ENCODE measurements around the gene GPR183.

Gene GPR183

DNA sequence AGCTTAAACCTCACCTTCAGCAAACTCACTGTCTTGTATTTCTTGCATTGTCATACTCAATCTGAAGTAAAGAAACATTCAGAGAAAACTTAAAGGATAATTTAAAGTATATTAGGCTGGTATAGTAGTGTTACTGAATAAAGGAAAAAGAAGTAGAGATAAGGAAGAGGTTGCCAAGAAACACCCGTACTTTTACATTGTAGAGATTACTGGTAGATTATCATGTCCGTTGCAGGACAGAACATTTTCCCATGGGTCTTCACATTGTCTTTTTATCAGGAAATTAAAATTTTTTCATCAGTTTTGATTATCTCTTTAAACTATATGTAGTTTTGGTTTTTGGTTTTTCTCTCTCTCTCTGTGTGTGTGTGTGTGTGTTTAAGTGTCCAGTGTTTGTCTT is 19.9 kb upstream of the GPR183 start:
- no peak for TF ChIP-seq ZNF514 (tag by site-specific recombination; IDR thresholded peaks at IDR 0.05)
- TF ChIP-seq, protein P1, sequence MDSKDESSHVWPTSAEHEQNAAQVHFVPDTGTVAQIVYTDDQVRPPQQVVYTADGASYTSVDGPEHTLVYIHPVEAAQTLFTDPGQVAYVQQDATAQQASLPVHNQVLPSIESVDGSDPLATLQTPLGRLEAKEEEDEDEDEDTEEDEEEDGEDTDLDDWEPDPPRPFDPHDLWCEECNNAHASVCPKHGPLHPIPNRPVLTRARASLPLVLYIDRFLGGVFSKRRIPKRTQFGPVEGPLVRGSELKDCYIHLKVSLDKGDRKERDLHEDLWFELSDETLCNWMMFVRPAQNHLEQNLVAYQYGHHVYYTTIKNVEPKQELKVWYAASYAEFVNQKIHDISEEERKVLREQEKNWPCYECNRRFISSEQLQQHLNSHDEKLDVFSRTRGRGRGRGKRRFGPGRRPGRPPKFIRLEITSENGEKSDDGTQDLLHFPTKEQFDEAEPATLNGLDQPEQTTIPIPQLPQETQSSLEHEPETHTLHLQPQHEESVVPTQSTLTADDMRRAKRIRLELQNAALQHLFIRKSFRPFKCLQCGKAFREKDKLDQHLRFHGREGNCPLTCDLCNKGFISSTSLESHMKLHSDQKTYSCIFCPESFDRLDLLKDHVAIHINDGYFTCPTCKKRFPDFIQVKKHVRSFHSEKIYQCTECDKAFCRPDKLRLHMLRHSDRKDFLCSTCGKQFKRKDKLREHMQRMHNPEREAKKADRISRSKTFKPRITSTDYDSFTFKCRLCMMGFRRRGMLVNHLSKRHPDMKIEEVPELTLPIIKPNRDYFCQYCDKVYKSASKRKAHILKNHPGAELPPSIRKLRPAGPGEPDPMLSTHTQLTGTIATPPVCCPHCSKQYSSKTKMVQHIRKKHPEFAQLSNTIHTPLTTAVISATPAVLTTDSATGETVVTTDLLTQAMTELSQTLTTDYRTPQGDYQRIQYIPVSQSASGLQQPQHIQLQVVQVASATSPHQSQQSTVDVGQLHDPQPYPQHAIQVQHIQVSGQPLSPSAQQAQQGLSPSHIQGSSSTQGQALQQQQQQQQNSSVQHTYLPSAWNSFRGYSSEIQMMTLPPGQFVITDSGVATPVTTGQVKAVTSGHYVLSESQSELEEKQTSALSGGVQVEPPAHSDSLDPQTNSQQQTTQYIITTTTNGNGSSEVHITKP (tag by site-specific recombination; IDR thresholded peaks at IDR 0.05), result no peak
- no peak for TF ChIP-seq ZNF529 (tag by site-specific recombination; IDR thresholded peaks at IDR 0.05; ENCODE audit: insufficient replicate concordance)
- no peak for TF ChIP-seq ZXDB (tag by site-specific recombination; IDR thresholded peaks at IDR 0.05)
- no peak for TF ChIP-seq ZNF624 (tag by site-specific recombination; IDR thresholded peaks at IDR 0.05)
- TF ChIP-seq ZNF292 (tag by site-specific recombination; IDR thresholded peaks at IDR 0.05; ENCODE audit: borderline replicate concordance, low read depth), result no peak
- no peak for TF ChIP-seq SP7 (tag by site-specific recombination; IDR thresholded peaks at IDR 0.05)
- TF ChIP-seq ZNF473 (tag by site-specific recombination; IDR thresholded peaks at IDR 0.05), result no peak
- no peak for TF ChIP-seq ZNF37A (tag by site-specific recombination; IDR thresholded peaks at IDR 0.05)
- TF ChIP-seq ZNF169 (tag by site-specific recombination; IDR thresholded peaks at IDR 0.05), result no peak
- TF ChIP-seq ZNF266 (tag by site-specific recombination; IDR thresholded peaks at IDR 0.05; ENCODE audit: low read depth), result no peak
- no peak for TF ChIP-seq ZNF354C (tag by site-specific recombination; IDR thresholded peaks at IDR 0.05; ENCODE audit: borderline replicate concordance, low read depth)
- TF ChIP-seq, protein P2, sequence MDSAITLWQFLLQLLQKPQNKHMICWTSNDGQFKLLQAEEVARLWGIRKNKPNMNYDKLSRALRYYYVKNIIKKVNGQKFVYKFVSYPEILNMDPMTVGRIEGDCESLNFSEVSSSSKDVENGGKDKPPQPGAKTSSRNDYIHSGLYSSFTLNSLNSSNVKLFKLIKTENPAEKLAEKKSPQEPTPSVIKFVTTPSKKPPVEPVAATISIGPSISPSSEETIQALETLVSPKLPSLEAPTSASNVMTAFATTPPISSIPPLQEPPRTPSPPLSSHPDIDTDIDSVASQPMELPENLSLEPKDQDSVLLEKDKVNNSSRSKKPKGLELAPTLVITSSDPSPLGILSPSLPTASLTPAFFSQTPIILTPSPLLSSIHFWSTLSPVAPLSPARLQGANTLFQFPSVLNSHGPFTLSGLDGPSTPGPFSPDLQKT (IDR thresholded peaks at IDR 0.05; ENCODE audit: borderline replicate concordance, low read depth, low read length), result no peak
- TF ChIP-seq SCRT2 (tag by site-specific recombination; IDR thresholded peaks at IDR 0.05), result no peak
- Histone ChIP-seq H3K4me3 (ENCODE audit: low read depth, low read length) (no peak overlapping the region), H3K9me3 (ENCODE audit: control insufficient read depth, insufficient read depth, low read depth, low read length) (no peaks in the 10 kb centered on the region), H3K4me1 (ENCODE audit: control insufficient read depth, insufficient read depth, low read length) (0 out of 2 replicates have a peak, but pooled peaks cover 2% of the 10 kb centered on the region), H3K36me3 (ENCODE audit: control insufficient read depth in 2 of 2, insufficient read depth in 1 of 2, low read length in 2 of 2) (peaks cover 0 to 8% of the 10 kb centered on the region in 2 experiments; a peak in 1 of 3 replicates), H3K27ac (ENCODE audit: extremely low read depth, low read depth, low read length) (no peak overlapping the region)
- ChIA-PET CTCF (interaction anchor here (0.6 kb wide), 1 partner anchor 132 kb away, joined by 3 read pairs; no protein-coding TSS in a partner anchor), POLR2A (no interaction called here)

DNA sequence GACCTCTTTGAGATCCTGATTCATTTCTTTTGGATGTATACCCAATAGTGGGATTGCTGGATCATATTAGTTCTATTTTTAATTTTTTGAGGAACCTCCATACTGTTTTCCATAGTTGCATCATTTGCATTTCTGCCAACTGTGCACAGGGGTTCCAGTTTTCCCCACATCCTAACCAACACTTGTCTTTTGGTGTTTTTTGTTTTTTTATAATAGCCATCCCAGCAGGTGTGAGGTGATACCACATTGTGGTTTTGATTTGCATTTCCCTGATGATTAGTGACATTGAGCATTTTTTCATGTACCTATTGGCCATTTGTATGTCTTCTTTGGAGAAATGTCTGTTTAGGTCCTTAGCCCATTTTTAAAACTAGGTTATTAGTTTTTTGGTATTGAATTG is 18.8 kb upstream of the GPR183 start:
- TF ChIP-seq ZFP41 (tag by site-specific recombination; IDR thresholded peaks at IDR 0.05; ENCODE audit: borderline replicate concordance) (no peak), SETDB1 (IDR thresholded peaks at IDR 0.05; ENCODE audit: insufficient read length, low read length) (no peak), ZNF530 (tag by site-specific recombination; IDR thresholded peaks at IDR 0.05; ENCODE audit: low read depth) (no peak), ZNF548 (tag by site-specific recombination; IDR thresholded peaks at IDR 0.05) (no peak), ZBTB8A (tag by site-specific recombination; IDR thresholded peaks at IDR 0.05) (no peak), ZNF19 (tag by site-specific recombination; IDR thresholded peaks at IDR 0.05; ENCODE audit: low read depth) (no peak), IKZF3 (tag by site-specific recombination; IDR thresholded peaks at IDR 0.05) (no peak), ZNF660 (tag by site-specific recombination; IDR thresholded peaks at IDR 0.05) (no peak)
- TF ChIP-seq, protein P3, sequence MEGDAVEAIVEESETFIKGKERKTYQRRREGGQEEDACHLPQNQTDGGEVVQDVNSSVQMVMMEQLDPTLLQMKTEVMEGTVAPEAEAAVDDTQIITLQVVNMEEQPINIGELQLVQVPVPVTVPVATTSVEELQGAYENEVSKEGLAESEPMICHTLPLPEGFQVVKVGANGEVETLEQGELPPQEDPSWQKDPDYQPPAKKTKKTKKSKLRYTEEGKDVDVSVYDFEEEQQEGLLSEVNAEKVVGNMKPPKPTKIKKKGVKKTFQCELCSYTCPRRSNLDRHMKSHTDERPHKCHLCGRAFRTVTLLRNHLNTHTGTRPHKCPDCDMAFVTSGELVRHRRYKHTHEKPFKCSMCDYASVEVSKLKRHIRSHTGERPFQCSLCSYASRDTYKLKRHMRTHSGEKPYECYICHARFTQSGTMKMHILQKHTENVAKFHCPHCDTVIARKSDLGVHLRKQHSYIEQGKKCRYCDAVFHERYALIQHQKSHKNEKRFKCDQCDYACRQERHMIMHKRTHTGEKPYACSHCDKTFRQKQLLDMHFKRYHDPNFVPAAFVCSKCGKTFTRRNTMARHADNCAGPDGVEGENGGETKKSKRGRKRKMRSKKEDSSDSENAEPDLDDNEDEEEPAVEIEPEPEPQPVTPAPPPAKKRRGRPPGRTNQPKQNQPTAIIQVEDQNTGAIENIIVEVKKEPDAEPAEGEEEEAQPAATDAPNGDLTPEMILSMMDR (tag by site-specific recombination; IDR thresholded peaks at IDR 0.05), result no peak
- TF ChIP-seq, protein P4, sequence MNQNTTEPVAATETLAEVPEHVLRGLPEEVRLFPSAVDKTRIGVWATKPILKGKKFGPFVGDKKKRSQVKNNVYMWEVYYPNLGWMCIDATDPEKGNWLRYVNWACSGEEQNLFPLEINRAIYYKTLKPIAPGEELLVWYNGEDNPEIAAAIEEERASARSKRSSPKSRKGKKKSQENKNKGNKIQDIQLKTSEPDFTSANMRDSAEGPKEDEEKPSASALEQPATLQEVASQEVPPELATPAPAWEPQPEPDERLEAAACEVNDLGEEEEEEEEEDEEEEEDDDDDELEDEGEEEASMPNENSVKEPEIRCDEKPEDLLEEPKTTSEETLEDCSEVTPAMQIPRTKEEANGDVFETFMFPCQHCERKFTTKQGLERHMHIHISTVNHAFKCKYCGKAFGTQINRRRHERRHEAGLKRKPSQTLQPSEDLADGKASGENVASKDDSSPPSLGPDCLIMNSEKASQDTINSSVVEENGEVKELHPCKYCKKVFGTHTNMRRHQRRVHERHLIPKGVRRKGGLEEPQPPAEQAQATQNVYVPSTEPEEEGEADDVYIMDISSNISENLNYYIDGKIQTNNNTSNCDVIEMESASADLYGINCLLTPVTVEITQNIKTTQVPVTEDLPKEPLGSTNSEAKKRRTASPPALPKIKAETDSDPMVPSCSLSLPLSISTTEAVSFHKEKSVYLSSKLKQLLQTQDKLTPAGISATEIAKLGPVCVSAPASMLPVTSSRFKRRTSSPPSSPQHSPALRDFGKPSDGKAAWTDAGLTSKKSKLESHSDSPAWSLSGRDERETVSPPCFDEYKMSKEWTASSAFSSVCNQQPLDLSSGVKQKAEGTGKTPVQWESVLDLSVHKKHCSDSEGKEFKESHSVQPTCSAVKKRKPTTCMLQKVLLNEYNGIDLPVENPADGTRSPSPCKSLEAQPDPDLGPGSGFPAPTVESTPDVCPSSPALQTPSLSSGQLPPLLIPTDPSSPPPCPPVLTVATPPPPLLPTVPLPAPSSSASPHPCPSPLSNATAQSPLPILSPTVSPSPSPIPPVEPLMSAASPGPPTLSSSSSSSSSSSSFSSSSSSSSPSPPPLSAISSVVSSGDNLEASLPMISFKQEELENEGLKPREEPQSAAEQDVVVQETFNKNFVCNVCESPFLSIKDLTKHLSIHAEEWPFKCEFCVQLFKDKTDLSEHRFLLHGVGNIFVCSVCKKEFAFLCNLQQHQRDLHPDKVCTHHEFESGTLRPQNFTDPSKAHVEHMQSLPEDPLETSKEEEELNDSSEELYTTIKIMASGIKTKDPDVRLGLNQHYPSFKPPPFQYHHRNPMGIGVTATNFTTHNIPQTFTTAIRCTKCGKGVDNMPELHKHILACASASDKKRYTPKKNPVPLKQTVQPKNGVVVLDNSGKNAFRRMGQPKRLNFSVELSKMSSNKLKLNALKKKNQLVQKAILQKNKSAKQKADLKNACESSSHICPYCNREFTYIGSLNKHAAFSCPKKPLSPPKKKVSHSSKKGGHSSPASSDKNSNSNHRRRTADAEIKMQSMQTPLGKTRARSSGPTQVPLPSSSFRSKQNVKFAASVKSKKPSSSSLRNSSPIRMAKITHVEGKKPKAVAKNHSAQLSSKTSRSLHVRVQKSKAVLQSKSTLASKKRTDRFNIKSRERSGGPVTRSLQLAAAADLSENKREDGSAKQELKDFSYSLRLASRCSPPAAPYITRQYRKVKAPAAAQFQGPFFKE (tag by site-specific recombination; IDR thresholded peaks at IDR 0.05; ENCODE audit: borderline replicate concordance), result no peak
- no peak overlapping the region for H3K4me3 ChIP-seq (ENCODE audit: low read depth, low read length)
- CTCF ChIA-PET, result no interaction called here

More for the DNA sequence above, 18.8 kb upstream of the GPR183 start:
- 0 out of 2 replicates have a peak, but pooled peaks cover 2% of the 10 kb centered on the region for H3K4me1 ChIP-seq (ENCODE audit: control insufficient read depth, insufficient read depth, low read length)
- POLR2A ChIA-PET, result no interaction called here
- no peaks in the 10 kb centered on the region for H3K9me3 ChIP-seq (ENCODE audit: control insufficient read depth, insufficient read depth, low read depth, low read length)
- H3K36me3 ChIP-seq (ENCODE audit: control insufficient read depth in 2 of 2, insufficient read depth in 1 of 2, low read length in 2 of 2), result peaks cover 0 to 8% of the 10 kb centered on the region in 2 experiments; a peak in 1 of 3 replicates
- no peak overlapping the region for H3K27ac ChIP-seq (ENCODE audit: extremely low read depth, low read depth, low read length)
